ENCODE data around the gene ASS1. TPM values are rescaled to one million over a fixed set of nuclear protein-coding genes. Genes with fewer than 3 reads are reported as not detected.

Gene ASS1
- total and polyA plus RNA-seq, 2 of the 13 experiments (the other 11 are each of a cell fraction or from before 2014, with no cell fraction given), result 77.6 to 122 TPM

- TF ChIP-seq PBX3 (CRISPR knock-in tag; IDR thresholded peaks at IDR 0.05; ENCODE audit: borderline replicate concordance) (no peak), KDM5A (IDR thresholded peaks at IDR 0.05; ENCODE audit: borderline replicate concordance, low read length) (no peak), RFX5 (IDR thresholded peaks at IDR 0.05; ENCODE audit: low read depth, low read length) (0 out of 2 replicates have a peak, but pooled peaks have one; percentile 33), RBAK (CRISPR knock-in tag; IDR thresholded peaks at IDR 0.05) (0 out of 2 replicates have a peak, but pooled peaks have one; percentile 47), MEIS1 (CRISPR knock-in tag; IDR thresholded peaks at IDR 0.05; ENCODE audit: borderline replicate concordance) (peak; percentile 94; the same call in 1 of the 2 replicates), POLR2A (IDR thresholded peaks at IDR 0.05; ENCODE audit: insufficient read depth in 1 of 2, low read depth in 2 of 2, low read length in 2 of 2) (peak in 1 of 2 experiments; percentile 73; a peak in 2 of 4 replicates), NFE2L2 (IDR thresholded peaks at IDR 0.05; ENCODE audit: low read length) (no peak), ZNF879 (CRISPR knock-in tag; IDR thresholded peaks at IDR 0.05) (peak; percentile 87; the same call in 1 of the 2 replicates), MAFK (conservative IDR thresholded peaks at IDR 0.05 in 1 of 2, IDR thresholded peaks at IDR 0.05 in 1 of 2; ENCODE audit: low read length in 2 of 2) (no peak), SAFB2 (CRISPR knock-in tag; IDR thresholded peaks at IDR 0.05; ENCODE audit: borderline replicate concordance, low read depth) (no peak), ZFP91 (CRISPR knock-in tag; IDR thresholded peaks at IDR 0.05; ENCODE audit: borderline replicate concordance) (peak; percentile 69), CHCHD3 (CRISPR knock-in tag; IDR thresholded peaks at IDR 0.05) (no peak; the same call in none of the 2 replicates), ZBTB49 (CRISPR knock-in tag; IDR thresholded peaks at IDR 0.05; ENCODE audit: borderline replicate concordance) (no peak), ZNF3 (CRISPR knock-in tag; IDR thresholded peaks at IDR 0.05) (no peak), E2F1 (CRISPR knock-in tag; IDR thresholded peaks at IDR 0.05) (peak; percentile 50; the same call in 1 of the 2 replicates), ZNF101 (CRISPR knock-in tag; IDR thresholded peaks at IDR 0.05; ENCODE audit: borderline replicate concordance, low read depth) (0 out of 2 replicates have a peak, but pooled peaks have one; percentile 83), ZNF558 (CRISPR knock-in tag; IDR thresholded peaks at IDR 0.05; ENCODE audit: borderline replicate concordance) (peak; percentile 92; the same call in 1 of the 2 replicates), ZNF816 (CRISPR knock-in tag; IDR thresholded peaks at IDR 0.05; ENCODE audit: borderline replicate concordance) (no peak; the same call in 1 of the 2 replicates), SIX4 (CRISPR knock-in tag; IDR thresholded peaks at IDR 0.05) (peak; percentile 79), ZNF18 (CRISPR knock-in tag; IDR thresholded peaks at IDR 0.05; ENCODE audit: insufficient replicate concordance) (no peak)
Measured at GRCh38 chr9:130450344-130451003, 5.7 kb downstream of the ASS1 start (continued).

Data from HepG2 (cell line).